Stimulated activated CD4-positive, alpha-beta T cell treated with anti-CD3 and anti-CD28 coated beads, Interleukin-15, amount 100 ng/mL, for 48 hours (primary cell): Measurements from ENCODE around the gene ARMC12.

Experiments
- DNase-seq, 2 donors: peaks; one replicate each; pipeline ENCODE4 v3.0.0-alpha.2; 2020; ENCODE audit warnings: low read depth in 2 of 2

ARMC12 gene

GRCh38 chr6:35775031-35775430, 38.2 kb downstream of the ARMC12 start:
- no peak for DNase-seq

DNA sequence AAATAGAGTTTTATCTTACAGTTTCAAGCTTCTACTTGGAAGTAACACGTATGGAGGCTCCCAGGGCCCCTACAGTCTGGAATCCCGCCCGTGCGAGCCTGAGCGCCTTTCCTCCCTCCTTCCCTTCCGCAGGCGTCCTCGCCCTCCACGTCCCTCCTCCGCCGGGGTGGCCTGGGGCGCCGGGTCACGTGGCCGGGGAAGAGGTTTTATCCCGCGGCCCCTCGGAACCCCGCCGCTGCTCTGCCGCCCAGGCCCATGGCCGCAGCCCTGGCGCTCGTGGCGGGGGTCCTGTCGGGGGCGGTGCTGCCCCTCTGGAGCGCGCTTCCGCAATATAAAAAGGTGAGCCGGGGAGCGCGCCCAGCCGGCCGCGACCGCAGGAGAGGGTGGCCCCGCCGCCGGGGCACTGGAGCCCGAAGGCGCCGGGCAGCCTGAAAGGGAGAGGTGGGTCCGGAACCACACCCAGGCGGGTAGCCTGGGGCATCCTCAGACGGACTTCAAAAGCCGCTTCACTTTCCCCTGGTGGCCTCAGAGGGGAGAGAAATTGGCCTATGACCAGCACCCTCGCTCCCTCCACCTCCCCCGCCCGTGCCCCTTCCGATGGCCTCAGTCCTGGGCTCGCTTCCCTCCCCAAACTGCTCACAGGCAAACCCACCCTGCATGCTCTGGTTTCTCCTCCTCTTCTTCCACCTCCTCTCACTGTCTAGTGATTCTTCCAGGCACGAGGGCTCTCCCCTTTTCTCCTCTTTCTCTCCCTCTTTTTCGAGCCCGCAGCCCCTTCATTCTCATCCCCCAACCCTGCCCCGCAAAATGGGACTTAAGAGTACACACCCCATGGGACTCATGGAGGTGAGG, 39.8 kb downstream of the ARMC12 start, which contains the start of gene CLPSL2:
Gene CLPSL2 (plus strand): TSS at position 235 of the 852 bp plus-strand sequence. CDS start 21 bp downstream, at position 256.
- DNase-seq = no peak

- DNase-seq = no peak
Observed at GRCh38 chr6:35777356-35778102, 40.7 kb downstream of the ARMC12 start.

GRCh38 chr6:35778437-35778836, 41.6 kb downstream of the ARMC12 start:
- DNase-seq = no peak

DNA sequence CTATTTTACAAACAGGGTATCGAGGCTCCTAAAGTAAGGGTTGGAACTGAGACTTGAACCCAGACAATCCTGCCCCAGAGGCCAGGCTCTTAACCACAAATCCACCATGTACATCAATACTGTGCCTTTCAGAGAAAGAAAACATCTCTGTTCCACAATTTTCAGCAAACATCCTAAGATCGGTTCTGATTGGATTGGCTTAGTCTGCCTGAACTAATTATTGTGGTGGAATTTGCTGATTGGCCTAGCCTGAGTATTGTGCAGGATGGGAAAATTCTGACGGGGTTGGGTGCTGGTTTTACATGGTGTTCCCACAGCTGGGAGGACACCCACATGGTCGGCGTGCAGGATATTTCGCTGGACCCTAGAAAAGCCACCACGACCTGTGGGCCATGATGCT, 43.9 kb downstream of the ARMC12 start, which contains the start of gene CLPSL1:
Gene CLPSL1 (plus strand): TSS at position 301 of the 400 bp plus-strand sequence. CDS start 92 bp downstream, at position 393.
- no peak for DNase-seq

GRCh38 chr6:35781290-35781689, 44.5 kb downstream of the ARMC12 start:
- no peak for DNase-seq

DNA sequence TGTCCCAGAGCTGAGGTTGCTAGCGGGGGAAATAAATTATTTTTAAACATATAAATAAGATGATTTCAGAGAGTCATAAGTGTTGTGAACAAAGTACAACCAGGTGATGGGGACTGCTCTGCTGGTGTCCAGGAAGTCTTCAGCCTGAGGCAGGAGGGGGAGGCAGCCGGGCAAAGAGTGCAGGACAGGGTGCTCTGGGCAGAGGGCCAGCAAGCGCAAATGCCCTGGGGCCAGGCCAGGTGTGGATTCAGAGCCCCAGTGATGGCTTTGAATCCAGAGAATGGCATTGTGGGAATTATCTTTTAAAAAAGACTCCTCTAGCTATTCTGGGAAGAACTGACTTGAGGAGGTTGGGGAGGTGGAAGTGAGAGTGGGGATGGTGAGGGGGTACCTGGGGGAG, 45.6 kb downstream of the ARMC12 start:
- DNase-seq = no peak

- DNase-seq = no peak
Observed at GRCh38 chr6:35784200-35784599, 47.4 kb downstream of the ARMC12 start.

- no peak for DNase-seq
Observed at GRCh38 chr6:35786272-35786671, 49.4 kb downstream of the ARMC12 start.

GRCh38 chr6:35786810-35787209, 50.0 kb downstream of the ARMC12 start:
- DNase-seq = no peak

GRCh38 chr6:35787266-35788218, 50.7 kb downstream of the ARMC12 start:
- DNase-seq = no peak

GRCh38 chr6:35788423-35788982, 51.7 kb downstream of the ARMC12 start:
- DNase-seq = no peak

- no peak for DNase-seq
Observed at GRCh38 chr6:35790683-35791082, 53.9 kb downstream of the ARMC12 start.

DNA sequence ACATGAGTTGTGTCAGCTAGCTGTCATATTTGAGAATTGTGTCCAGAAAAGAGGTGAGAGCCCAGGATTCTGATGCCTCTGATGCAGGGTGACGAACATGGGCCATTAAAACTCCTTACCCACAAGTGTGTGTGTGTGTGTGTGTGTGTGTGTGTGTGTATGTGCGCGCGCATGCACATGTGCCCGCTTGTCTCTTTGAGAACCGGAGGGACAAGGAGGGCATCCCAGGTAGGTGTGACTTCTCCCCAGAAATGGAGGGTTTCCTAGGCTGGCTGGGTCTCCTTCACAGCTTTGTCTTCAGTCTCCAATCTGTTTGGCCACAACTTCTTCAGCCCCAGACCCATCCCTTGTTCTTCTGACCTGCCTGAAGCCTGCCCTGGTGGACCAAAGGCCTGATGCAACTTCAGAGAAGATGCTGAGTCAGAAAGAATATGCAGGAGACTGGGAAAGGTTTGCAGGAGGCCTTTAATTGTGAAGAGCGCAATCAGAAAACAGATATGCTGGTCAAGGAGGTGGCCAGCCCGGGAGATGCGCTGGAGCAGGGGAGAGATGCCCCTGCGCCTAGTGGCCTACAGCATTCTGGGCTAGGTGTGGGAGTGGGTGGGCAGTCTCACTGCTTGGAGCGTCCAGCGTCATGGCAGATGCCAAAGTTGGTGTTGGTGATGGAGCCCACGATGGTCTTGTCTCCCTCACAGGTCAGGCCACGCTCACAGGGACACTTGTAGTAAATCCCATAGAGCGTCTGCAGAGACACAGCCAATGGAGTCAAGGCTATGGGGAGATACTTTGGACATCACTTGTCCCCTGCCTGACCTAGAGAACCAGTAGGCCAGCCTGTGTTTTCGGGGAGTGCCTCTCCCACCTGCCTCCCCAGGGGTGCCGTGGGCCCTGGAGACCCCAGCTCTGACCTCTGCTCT, 58.0 kb downstream of the ARMC12 start:
- no peak for DNase-seq

DNA sequence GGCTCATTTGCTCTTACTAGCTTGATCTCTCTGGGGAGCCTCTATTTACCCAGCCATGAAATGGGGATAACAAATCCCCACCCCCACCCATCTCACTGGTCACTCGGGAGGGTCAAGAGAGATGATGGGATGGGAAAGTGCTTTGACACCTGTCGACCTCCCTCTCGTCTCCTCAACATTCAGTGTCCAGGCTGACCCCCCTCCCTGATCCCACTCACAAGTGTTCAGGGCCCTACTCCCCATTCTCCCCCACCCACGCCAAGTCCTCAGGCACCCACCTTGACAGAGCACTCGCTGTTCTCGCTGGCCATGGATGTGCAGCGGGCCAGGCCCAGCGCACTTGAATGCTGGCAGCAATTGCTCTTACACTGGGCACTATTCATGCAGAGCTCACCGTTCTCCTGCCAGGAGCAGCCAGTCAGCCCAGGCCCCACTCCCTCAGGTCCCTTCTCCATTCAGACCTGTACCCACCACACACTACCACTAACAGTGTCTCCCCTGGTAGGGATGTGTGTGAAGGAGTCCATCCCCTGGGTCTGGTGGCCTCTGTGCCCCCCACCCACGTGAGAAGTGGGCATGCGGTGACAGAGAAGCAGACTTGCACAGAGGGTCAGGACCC, 58.7 kb downstream of the ARMC12 start:
- no peak for DNase-seq

GRCh38 chr6:35796236-35796635, 59.4 kb downstream of the ARMC12 start:
- DNase-seq = no peak

- no peak for DNase-seq
Observed at GRCh38 chr6:35797837-35798526, 61.1 kb downstream of the ARMC12 start.
